Choroid plexus epithelial cell (primary cell): ENCODE results near the gene PTPRG.

Source experiments
- DNase-seq: peaks from one replicate; pipeline ENCODE4 v3.0.0-alpha.2; 2010; ENCODE audit warnings: low read depth
- H3K4me3 ChIP-seq: 2 replicates; pipeline ENCODE4 v1.5.1; 2011; ENCODE audit warnings: low read depth, mild to moderate bottlenecking, control low read depth, low read length, moderate library complexity
- TF ChIP-seq, protein P1 (sequence below): conservative IDR thresholded peaks from 2 replicates; pipeline ENCODE4 v1.5.1; 2011; ENCODE audit warnings: low read depth, mild to moderate bottlenecking, control low read depth, inconsistent platforms, low read length, moderate library complexity

Gene PTPRG

DNA sequence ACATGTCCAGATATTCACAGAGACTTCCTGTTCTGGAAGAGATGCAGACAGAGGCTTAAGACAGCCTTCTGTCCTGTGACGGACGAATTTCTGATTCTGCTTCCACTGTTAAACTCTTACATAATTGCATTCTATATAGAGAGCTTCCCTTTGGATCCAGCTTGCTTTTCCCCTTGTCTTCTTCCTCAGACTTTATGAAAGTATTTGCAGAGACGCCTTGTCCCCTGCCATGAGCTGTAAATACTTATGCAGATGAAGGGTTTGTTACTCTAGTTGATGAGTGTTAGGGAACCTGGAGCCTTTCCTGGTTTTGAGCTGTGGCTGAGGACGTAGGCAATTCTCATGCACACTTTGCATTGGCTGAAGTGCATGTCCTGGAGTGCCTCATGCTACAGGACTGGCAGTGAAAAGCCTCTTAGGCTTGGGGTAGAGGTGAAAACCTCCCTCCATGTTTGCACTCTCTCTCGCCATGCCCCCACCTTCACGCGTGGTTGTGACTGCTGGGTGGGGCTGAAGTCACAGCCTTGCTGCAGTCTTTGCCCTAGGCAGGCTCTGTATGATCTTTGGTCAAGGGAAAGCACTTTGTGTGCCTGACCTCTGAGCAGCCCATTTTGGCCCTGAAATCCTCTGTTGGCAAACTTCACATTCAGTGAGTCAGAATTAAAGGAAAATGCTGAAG is 286.6 kb downstream of the PTPRG start:
- TF ChIP-seq, protein P1, sequence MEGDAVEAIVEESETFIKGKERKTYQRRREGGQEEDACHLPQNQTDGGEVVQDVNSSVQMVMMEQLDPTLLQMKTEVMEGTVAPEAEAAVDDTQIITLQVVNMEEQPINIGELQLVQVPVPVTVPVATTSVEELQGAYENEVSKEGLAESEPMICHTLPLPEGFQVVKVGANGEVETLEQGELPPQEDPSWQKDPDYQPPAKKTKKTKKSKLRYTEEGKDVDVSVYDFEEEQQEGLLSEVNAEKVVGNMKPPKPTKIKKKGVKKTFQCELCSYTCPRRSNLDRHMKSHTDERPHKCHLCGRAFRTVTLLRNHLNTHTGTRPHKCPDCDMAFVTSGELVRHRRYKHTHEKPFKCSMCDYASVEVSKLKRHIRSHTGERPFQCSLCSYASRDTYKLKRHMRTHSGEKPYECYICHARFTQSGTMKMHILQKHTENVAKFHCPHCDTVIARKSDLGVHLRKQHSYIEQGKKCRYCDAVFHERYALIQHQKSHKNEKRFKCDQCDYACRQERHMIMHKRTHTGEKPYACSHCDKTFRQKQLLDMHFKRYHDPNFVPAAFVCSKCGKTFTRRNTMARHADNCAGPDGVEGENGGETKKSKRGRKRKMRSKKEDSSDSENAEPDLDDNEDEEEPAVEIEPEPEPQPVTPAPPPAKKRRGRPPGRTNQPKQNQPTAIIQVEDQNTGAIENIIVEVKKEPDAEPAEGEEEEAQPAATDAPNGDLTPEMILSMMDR: no peak
- DNase-seq: peak; percentile 41
- no peak overlapping the region for H3K4me3 ChIP-seq

DNA sequence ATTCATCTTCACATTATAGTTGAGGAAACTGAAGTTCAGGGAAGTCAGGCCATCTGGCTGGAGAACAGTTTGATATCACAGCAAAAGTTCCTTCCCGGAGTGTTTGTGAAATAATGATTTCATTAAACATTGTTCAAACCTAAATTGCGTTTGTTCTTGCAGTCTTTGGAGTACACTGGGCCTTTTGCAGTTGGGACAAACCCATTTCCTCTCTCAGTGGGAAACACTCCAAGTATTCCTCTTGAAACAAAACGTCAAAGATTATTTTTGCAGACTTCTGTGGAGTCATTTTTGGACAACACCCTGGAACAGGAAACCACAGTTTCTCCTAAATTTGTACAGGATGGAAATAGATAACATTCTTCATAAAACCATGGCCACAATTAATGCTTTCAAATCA is 287.5 kb downstream of the PTPRG start:
- TF ChIP-seq, protein P1: no peak
- no peak overlapping the region for H3K4me3 ChIP-seq
- peak; percentile 90 for DNase-seq

DNA sequence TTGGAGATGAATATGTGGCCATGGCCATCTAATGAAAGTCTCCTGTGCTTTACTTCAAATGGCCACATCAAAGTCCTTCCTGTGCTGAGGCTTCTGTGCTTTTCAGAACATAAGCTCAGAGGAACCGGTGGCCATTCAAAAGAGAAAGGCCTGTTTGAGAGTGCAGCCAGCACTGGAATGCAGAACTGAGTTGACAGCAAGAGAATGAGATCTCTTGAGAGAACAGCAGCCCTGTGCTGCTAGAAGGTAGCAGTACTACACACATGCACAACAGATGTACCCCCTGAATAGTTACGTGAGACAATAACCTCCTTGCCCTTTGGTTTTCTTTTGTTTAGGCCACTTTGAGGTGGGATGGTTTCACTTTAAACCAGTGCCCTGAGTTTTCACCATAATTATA is 292.5 kb downstream of the PTPRG start:
- DNase-seq: peak; percentile 50
- no peak overlapping the region for H3K4me3 ChIP-seq
- TF ChIP-seq, protein P1: no peak

DNA sequence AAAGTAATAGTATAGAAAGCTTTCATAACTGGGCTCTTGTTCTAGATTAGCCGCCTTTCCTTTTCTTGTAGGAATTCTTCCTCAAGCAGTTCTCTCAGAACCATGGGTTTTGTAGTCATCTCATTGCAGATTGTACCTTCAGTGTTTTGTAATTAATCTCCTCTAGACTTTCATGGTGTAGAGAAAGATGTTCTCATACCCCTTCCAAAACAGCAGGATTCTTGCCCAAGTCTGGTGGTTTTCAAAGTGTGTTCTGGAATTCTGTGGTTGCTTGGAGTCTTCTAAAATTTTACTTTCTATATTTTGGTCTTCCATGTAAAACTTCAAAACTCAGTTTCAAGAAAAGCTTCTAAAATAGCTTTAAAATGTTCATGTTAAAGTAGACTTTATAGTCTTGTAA is 293.8 kb downstream of the PTPRG start:
- no peak overlapping the region for H3K4me3 ChIP-seq
- TF ChIP-seq, protein P1: no peak
- DNase-seq: peak; percentile 39

DNA sequence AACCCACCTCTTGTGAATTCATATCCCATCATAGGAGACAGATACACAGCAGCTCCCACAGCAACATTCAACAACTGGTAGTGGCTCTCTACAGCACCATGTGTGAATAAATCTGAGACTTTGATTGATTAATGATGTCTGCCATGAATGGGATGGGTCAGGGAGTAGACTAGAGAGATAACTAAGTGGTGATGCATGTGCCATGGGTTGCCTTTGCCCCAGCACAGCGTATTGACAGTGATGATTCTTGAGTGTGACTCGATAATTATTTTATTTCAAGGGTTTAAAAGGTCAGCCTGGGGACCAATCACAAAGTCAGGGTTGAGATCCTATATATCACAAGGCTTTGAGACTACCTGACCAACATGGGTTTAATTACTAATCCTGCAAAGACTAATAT is 295.9 kb downstream of the PTPRG start:
- TF ChIP-seq, protein P1: no peak
- H3K4me3 ChIP-seq: no peak overlapping the region
- DNase-seq: peak; percentile 27

DNA sequence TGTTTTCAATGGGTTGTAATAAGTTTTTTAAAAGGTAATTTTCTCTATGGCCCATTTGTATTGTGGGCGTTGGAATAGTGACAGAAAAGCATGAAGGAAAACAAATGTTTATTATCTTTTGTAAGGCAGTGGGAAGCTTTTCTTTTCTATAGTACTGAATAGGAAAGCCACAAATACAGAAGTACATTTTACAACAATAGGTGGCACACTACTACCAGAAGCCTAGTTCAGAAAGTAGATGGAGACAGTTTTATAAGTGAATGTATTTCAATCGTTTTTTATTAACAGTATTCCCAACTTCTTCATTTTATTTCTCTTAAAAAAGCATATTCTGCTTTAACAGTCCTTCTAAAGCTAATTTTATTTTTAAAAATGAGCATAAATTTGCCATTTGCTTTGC is 296.7 kb downstream of the PTPRG start:
- DNase-seq: peak; percentile 71
- H3K4me3 ChIP-seq: no peak overlapping the region
- TF ChIP-seq, protein P1: peak; percentile 63

DNA sequence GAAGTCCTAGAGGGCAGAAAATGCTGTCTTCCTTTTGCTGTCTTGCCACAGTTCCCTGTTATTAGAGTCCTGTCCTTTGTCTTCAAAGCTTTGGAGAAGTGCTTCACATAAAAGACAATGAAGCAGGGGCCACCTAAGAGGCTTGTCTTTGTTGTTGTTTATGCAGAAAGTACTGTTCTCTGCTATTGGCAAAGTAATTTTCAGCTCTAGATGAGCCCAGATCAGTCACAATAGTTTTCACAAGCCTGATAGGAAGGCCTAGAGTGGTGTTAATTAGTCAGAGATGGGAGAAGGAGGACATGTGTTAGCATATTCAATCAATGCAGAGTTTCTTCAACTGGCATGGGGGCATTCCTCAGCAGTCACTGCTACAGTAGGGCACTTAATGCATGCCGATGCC is 300.0 kb downstream of the PTPRG start:
- DNase-seq: no peak
- TF ChIP-seq, protein P1: no peak
- H3K4me3 ChIP-seq: no peak overlapping the region
